GM18502 (cell line): ENCODE results near the gene SLC2A13.
"Not testable (repeated sequence)": the region's sequence is repeated elsewhere in the genome, so short reads cannot be mapped to it uniquely, and the experiment has no call there.

Experiments
- ATAC-seq: cut with Tn5 transposase; IDR thresholded peaks from one replicate; pipeline ENCODE4 v1.9.1; 2021; ENCODE audit warnings: mild to moderate bottlenecking; ENCODE audit not compliant: unreplicated experiment, poor library complexity

The SLC2A13 gene

DNA sequence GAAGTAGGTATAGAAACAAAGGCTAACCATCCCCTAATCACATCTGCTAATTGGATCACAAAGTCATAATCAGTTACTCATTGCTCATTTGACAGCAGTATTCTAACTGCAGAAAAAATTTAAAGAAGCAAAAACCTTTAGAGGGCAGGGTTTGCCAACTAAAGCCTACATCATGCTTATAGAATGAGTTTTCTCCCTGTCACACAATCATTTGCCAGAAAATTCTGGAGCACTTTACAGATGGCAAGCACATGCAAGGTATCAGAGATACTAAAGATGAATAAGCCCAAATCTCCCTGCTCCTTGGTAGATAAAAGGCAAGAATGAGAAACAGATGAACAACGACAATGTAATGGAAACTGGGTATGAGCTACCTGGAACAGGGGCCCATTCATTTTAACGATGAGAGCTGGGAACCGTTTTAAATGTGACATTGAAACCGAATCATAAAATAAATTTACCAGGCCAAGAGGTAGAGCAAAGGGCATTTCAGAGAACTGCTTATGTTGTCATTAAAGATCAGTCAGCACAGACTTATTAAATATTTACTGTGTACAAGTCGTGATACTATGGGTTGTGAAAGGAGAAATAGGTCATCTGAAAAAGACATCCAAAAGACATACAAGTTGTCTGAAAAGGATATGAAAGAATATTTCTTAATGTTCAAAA is 274.9 kb downstream of the SLC2A13 start:
- no peak for ATAC-seq

DNA sequence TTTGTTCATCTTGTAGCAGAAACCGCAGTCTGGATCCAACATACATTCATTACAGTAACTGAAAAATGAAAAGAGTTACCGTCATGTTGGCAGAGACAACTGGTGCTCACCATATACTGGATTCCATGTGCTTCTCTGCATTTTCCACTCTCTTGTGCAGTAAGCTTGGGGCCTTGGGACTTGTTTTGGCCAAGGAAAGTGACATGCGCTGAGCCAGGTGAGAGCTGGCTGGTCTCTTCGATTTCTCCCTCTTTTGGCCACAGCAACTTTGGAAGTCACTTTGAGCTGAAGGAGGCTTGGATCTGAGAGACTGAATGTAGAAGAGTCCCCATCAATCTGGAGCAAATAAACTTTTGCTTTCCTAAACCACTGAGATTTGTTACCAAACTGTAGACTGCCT is 275.7 kb downstream of the SLC2A13 start:
- ATAC-seq: no peak

DNA sequence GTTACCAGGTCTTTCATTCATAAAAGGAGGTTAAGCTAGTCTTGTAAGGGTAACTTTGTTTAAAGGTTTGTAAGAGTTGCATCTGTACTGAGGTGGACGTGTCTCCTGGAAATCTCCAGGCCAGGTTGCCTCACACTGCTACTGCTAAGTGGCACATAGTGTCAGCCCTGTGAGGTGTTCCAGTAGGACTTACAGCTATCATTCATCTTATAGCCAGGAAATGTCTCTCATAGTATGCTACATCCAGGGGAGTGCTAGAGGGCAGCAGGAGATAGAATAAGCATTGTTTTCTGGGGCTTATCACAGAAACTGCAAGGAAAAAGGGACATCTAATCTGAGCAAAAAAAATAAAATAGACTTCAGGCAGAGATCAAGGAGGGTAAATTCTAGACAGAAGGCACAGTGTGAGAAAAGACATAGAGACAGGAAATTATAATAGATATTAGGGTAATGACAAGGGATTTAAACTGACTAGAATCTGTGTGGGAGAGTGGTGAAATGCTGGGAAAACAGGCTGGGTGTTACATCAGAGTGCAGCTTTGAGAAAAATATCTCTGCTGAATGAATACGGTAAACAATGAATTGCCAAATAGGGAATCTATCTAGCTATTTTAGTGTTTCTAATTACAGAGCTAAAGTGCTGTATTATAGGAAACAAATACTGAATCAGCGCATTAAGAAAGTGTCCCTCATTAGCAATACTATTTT is 281.2 kb downstream of the SLC2A13 start:
- ATAC-seq: no peak

DNA sequence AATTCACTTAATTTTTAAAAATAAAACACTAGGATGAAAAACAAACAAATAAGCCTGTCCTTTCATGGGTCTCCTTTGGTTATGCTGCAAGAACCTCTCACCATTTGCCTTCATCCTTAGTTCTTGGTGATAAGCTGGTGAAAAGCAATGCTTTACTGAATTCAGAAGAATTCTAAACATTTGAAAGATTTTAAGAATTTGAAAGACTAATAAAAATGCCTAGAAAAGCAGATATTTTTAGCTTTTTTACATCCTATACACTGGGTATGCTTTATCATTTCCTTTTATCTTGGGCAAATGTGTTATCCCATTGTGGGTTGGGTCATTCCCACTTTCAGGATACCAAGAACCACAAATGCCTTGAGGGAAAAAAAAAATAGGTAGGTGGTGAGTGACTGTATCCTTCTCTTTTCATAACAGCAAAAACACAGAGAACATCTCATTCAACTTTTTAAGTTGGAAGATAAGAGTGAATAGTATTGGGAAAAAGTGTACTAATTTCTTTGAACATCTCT is 289.2 kb downstream of the SLC2A13 start:
- ATAC-seq: no peak

DNA sequence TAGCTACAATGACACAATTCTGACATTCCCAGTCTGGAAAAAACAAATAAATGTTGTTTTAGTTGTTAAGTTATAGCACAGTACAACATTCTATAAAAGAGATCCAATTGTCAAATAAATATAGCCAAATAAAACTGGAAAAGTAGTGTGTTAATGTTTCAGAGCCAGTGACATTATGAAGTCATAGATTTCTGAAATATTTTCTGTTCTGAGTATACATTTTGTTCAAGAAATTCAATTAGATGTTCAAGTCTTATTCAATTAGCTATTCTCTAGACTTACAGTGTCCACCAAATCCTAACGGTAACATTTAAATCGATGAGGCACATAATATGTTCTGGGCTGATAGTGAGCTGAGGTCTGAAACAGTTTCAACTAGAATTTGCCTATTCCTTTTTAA is 290.1 kb downstream of the SLC2A13 start:
- ATAC-seq: no peak

DNA sequence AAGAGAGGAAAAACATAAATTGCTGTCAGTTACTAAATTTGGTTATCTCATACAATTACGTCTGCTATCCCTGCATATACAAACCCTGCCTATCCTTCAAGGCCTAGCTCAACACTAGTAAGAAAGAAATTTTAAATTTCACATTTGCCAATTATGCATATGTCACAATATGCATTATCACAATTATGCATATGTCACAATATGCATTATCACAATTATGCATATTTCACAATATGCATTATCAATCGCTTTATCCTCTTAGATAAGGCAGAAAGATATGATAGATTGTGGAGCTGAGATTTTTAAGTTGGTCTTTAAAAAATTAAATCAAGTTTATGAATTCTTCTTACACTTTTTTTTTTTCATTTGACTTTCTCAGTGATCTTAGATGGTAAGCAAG is 291.3 kb downstream of the SLC2A13 start:
- ATAC-seq: no peak

DNA sequence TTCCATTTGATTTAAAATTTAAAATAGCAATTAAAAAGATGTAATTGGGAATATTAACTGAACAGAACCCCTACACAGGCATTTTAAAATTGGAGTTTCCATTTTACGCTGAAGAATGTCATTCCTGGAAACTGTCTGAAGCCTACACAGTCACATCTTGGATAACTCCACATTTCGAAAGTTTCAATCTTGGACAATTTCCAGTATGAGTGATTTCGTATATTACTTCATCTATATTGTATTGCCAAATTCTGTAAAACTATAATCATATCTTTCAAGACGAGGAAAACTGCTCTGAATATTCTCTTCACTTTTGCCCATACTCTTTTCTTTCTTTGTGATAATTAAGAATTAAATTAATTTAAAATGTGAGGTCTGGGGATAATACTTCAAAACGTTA is 292.1 kb downstream of the SLC2A13 start:
- ATAC-seq: no peak

DNA sequence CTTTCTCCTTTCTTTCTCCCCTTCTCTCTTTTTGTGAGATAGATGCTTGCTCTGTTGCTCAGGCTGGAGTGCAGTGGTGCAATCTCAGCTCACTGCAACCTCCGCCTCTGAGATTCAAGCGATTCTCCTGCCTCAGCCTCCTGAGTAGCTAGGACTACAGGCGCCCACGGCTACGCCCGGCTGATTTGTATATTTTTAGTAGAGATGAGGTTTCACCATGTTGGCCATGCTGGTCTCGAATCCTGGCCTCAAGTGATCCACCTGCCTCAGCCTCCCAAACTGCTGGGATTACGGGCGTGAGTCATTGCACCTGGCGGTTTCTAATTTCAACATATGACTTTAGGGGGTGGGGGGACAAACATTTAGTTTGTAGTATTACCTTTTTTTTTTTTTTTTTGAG is 293.4 kb downstream of the SLC2A13 start:
- ATAC-seq: not testable (repeated sequence)

DNA sequence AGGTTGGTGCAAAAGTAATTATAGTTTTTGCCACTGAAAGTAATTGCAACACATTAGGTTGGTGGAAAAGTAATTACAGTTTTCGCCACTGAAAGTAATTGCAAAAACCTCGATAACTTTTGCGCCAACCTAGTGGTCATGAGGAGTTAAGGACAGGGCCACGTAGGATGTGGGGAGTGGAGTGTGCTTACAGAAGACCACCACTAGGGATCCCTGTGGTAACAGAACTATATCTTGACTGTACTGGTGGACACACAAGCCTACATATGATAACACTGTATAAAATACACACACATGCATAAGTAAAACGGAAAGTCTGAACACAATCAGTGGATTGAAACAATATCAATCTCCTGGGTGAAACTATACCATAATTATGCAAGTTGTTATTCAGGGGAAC is 298.8 kb downstream of the SLC2A13 start:
- ATAC-seq: peak; percentile 78

DNA sequence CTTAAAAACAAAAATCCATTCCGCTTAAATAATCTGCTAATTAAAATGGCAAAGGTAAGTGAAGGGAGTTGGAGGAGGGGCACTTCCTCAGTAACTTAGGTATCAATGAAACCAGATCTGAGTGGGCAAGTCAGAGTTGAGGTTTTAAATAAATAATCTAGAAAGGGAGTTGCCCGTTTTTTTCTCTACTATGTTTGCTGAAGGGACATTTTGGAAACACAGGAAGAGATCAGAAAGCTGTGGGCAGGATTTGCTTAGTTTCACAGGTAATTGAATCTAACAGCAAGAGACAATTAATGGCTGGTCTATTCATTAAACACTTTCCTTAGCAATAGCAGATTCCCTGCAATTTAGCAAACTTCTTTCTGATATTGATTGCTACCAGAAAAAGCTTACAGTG is 300.2 kb downstream of the SLC2A13 start:
- no peak for ATAC-seq

DNA sequence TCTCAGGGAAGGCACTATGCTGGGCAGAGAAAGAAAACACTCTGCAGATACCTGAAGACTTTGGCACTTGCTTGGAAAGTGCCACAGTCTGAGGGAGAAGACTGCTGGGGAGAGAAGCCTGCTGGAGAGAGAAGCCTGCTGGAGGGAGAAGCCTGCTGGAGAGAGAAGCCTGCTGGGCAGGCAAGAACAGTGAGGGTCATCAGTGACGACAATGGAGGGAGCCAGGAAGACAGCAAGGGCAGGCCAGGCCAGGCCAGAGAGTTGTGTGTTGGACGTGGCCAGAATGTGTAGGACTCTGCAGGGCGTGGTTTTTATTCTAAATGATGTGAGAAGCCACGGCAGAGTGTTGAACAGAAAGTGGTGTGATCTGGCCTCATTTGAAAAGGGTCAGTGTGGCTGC is 301.0 kb downstream of the SLC2A13 start:
- no peak for ATAC-seq

DNA sequence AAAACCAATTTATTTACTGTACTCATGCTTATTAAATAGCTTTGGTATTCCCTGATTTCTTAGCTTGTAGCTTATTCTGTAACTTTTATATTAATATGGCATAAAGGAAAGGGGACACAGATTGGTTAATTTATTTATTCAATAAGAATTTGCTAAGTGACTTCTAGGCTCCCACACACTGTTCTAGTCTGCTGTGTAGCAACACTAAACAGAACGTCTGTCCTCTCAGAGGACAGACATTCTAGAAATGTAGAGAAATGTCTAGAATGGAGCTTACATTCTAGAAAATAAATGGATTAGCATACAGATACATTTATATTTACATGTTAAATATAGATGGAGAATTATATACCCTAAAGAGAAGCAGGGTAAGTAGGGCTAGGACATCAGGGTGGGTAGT is 301.4 kb downstream of the SLC2A13 start:
- no peak for ATAC-seq

DNA sequence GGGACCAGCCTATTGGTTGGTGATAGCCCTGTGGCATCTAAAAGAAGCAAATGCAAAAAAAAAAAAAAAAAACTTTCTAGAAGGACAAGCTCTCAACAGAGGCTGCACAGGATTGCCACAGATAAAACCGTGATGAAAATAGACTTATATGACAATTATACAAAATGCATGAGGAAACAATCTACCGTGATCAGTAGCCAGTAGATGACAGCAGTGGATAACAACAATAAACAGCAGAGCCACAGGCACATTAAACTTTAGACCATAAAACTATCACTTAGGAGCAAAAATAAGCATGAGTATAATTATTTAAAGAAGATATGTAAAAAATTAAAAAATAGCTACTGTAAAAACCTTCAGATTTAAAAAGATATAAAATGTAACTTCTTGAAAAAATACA is 302.7 kb downstream of the SLC2A13 start:
- ATAC-seq: no peak

DNA sequence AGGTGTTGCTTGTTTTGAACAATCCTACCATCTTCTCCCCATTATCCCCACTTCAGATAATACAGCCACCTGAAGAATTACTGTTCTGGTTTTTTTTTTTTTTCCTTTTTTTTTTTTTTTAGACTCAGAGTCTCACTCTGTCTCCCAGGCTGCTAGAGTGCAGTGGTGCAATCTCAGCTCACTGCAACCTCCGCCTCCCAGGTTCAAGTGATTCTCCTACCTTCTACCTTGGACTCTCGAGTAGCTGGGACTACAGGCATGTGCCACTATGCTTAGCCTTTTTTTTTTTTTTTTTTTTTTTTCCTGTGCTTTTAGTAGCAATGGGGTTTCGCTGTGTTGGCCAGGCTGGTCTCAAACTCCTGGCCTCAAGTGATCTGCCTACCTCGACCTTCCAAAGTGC is 306.9 kb downstream of the SLC2A13 start:
- ATAC-seq: no peak

DNA sequence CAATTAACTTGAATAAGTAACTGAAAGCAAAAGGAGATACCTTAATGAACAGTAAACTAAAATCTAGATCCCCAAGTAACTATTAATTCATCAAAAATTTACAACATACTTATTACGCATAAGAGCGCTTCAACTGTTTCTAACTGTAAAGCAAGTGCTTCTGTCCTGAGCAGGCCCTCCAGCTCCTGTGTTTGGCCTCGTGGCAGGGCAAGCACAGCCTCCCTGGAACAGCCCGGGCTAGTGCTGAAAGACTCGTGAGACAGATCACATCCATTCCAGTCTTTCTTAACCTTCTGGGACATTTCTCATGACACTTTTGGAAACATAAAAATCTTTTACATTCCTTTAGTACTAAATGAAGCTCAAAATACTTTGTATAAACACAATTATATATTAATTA is 307.5 kb downstream of the SLC2A13 start:
- ATAC-seq: no peak

DNA sequence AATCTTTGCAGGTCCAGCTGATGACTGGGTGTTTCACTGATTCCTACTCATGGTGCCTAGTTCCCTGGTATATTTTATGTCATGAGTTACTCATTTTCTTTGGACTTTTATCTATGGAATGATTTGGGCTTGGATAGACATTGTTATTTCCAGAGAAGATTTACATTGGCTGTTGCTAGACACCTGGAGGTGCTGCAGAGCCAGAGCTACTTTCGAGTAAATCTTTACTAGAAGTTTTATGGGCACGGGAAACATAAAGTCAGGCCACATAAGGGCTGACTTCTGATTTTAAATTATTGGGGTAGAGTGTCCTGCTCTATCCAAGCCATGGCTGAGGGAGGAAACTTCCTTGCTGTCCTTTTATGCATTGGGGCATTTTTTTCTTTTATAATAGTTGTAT is 310.4 kb downstream of the SLC2A13 start:
- ATAC-seq: no peak

DNA sequence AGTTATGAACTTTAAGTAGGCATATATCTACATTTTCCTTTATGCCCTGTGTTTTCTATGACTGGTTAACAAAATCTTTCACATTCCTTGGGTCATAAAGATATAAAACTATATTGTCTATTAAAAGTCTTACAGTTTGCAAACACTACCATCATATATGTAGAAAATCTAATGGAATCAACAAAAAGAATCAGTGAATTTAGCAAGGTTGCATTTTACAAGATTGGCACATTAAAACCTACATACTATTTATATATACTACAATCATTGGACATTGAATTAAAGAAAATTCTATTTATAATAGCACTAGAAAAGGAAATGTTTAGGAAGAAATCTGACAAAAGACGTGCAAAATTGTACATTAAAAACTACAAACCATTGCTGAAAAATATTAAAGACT is 312.9 kb downstream of the SLC2A13 start:
- no peak for ATAC-seq

DNA sequence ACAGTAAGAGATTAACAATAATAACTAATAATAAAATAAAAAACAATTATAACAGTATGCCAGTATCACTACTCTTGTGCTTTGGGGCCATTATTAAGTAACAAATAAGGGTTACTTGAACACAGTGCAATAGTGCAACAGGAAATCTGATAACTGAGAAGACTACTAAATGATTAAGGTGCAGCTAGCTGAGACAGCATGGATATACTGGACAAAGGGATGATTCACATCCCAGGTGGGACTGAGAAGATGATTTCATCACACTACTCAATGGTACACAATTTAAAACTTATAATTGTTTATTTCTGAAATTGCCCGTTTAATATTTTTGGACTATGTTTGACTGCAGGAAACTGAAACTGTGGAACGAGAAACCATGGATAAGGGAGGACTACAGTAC is 317.6 kb downstream of the SLC2A13 start:
- no peak for ATAC-seq

DNA sequence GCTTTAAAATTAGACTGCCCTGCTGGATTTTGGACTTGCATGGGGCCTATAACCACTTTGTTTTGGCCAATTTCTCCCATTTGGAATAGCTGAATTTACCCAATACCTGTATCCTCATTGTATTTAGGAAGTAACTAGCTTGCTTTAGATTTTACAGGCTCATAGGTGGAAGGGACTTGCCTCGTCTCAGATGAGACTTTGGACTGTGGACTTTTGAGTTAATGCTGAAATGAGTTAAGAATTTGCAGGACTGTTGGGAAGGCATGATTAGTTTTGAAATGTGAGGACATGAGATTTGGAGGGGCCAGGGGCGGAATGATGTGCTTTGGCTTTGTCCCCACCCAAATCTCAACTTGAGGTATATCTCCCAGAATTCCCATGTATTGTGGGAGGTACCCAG is 320.1 kb downstream of the SLC2A13 start:
- not testable (repeated sequence) for ATAC-seq

DNA sequence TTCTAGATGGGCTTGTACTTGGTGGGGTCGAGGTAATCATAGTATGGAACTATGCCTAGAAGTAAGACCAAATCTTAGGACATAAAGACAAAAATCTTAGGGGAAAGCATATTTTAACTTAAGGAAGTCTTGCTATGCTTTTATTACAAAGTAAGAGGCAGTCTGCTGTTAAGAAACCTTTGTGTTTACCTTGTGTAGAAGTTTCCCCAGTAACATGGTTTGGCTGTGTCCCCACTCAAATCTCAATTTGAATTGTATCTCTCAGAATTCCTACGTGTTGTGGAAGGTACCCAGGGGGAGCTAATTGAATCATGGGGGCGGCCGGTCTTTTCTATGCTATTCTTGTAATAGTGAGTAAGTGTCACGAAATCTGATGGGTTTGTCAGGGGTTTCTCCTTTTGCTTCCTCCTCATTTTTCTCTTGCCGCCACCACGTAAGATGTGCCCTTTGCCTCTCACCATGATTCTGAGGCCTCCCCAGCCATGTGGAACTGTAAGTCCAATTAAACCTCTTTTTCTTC is 323.8 kb downstream of the SLC2A13 start:
- ATAC-seq: no peak

DNA sequence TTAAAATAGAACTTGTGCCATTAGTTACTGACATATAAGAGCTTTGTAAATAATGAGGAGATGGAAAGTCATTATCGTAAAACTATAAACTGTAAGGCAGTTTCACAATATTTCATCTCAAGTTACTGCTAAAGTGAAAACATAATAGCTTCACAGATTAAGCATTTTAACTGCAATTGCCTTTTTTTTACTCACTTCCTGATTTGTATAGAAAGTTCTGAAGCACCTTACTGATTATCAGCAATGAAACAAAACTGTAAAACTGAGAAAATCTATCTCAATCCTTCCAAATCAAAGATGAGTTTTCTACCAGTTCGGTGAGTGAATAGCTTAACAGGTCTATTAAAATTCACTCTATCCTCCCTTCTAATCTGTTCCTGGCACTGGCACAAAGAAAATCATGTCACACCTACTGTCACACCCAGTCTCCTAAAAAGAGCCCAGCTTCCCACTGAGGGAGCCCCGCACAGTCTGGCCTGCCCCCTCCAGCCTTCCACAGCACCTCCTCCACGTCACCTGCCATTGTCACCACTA is 324.9 kb downstream of the SLC2A13 start:
- ATAC-seq: no peak
